Suprapubic skin (tissue), 4 donors: ENCODE data around the gene NANOS3.

ENCODE experiments used
- EP300 ChIP-seq: sonication (generic); formaldehyde crosslinking; IDR thresholded peaks from one replicate; pipeline ENCODE4 v1.6.1; 2017; ENCODE audit warnings: antibody characterized with exemption
- POLR2A ChIP-seq, 2 donors: fragments of 450-650 bp; IDR thresholded peaks; one replicate each; pipeline ENCODE4 v1.6.1; 2017; ENCODE audit warnings: antibody characterized with exemption in 2 of 2, mild to moderate bottlenecking in 2 of 2, moderate library complexity in 2 of 2
- POLR2AphosphoS5 ChIP-seq, 3 donors: sonication (generic); formaldehyde crosslinking; IDR thresholded peaks; one replicate each; pipeline ENCODE4 v1.6.1; 2017; ENCODE audit warnings: antibody characterized with exemption in 3 of 3
- TF ChIP-seq, protein P1 (sequence below), 2 donors: fragments of 200-600 bp in 1 of 2; fragments of 450-650 bp in 1 of 2; sonication (generic) in 1 of 2; IDR thresholded peaks; one replicate each; pipeline ENCODE4 v1.5.1; 2016 to 2019; ENCODE audit warnings: antibody characterized with exemption in 2 of 2, mild to moderate bottlenecking in 1 of 2, moderate library complexity in 1 of 2

GRCh38 chr19:13917888-13918406 lies 41.0 kb downstream of the NANOS3 start:
- TF ChIP-seq, protein P1, sequence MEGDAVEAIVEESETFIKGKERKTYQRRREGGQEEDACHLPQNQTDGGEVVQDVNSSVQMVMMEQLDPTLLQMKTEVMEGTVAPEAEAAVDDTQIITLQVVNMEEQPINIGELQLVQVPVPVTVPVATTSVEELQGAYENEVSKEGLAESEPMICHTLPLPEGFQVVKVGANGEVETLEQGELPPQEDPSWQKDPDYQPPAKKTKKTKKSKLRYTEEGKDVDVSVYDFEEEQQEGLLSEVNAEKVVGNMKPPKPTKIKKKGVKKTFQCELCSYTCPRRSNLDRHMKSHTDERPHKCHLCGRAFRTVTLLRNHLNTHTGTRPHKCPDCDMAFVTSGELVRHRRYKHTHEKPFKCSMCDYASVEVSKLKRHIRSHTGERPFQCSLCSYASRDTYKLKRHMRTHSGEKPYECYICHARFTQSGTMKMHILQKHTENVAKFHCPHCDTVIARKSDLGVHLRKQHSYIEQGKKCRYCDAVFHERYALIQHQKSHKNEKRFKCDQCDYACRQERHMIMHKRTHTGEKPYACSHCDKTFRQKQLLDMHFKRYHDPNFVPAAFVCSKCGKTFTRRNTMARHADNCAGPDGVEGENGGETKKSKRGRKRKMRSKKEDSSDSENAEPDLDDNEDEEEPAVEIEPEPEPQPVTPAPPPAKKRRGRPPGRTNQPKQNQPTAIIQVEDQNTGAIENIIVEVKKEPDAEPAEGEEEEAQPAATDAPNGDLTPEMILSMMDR (IDR thresholded peaks at IDR 0.05) = no peak
- TF ChIP-seq POLR2A (IDR thresholded peaks at IDR 0.05) = no peak
- TF ChIP-seq POLR2AphosphoS5 (IDR thresholded peaks at IDR 0.05) = no peak
- no peak for TF ChIP-seq EP300
